HG02938 (cell line): ENCODE data around the gene ZNF727.
"Not testable (repeated sequence)": the region's sequence is repeated elsewhere in the genome, so short reads cannot be mapped to it uniquely, and the experiment has no call there.

ENCODE experiments used
- ATAC-seq: cut with Tn5 transposase; IDR thresholded peaks from one replicate; pipeline ENCODE4 v1.9.1; 2021; ENCODE audit warnings: mild to moderate bottlenecking, moderate library complexity; ENCODE audit not compliant: unreplicated experiment

The ZNF727 gene

DNA sequence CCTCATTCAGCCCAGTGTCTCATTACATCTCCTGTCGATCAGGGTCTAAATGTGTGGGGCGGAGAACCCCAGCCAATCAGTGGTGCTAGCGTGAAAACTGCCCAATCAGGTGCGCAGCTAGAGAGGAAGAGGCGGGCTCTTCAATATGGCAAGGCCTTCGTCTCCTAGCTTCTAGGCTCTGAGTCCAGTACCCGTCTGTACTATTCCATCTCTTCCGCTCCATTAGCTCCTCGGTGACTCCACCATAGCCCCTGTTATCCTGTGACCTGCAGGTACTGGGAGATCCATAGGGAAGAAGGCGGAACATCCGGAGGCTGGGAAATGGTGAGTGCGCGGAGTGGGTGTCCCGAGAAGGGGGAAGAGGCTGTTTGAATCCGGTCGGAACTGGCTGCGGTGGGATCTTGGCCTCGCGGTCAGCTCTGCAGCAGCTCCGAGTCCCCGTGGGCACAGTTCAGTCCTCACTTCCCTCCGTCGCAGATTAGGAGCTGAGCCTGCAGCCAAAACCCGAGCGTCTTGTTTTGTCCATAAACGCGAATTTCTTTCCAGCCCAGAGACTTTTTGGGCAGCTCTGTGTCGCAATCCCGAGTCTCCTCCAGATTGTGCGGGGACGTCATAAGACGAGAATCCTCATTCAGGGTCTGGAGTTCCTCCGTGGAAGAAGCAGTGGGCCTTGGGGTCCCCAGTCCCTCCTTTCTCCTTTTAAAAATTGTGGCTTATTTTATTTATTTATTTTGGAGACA, at the start of gene ZNF727:
TSS of gene ZNF727 (plus strand) at position 134 of the 740 bp plus-strand sequence. CDS start at position 322, 188 bp downstream.
- no peak for ATAC-seq

DNA sequence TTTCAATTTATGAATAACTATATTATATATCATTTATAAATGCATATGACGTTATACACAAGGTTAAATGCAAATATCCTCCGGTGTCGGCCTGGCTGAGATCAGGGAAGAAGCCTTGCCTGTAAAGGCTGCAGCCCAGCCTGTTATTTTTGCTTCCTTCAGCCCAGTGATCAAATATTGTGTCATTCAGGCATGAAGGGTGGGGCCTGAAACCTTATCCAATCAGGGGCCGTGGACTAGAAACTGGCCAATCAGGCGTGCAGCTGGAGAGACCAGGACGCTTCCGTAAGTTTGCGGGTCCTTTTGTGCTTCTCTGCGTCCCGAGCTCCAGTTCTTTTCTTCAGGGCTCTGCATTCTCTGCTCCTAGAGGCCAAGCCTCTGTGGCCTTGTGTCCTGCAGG, 46.7 kb upstream of the ZNF727 start, which contains the start of gene ZNF722:
TSS of gene ZNF722 (plus strand) at position 301 of the 400 bp plus-strand sequence. CDS start 113 bp downstream, outside the sequence.
- ATAC-seq = no peak

DNA sequence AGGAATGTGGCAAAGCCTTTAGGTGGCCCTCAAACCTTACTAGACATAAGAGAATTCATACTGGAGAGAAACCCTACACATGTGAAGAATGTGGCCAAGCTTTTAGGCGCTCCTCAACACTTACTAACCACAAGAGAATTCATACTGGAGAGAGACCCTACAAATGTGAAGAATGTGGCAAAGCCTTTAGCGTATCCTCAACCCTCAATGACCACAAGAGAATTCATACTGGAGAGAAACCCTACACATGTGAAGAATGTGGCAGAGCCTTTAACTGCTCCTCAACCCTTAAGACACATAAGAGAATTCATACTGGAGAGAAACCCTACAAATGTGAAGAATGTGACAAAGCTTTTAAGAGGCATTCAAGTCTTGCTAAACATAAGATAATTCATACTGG, 29.7 kb upstream of the ZNF727 start:
- ATAC-seq = not testable (repeated sequence)

DNA sequence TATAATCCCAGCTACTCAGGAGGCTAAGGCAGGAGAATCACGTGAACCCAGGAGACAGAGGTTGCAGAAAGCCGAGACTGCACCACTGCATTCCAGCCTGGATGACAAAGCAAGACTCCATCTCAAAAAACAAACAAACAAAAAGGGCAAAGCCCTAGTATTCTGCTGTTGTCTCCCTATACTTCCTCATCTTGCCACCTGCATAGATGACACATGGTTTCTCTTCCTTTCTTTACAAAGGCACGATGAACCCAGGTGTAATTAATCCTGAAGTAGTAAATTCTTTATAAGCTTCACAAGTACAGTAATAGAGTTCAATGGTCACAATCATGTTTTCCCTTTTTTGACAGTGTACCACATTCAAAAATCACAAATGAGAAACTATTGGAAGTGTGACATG, 9.8 kb upstream of the ZNF727 start:
- no peak for ATAC-seq

DNA sequence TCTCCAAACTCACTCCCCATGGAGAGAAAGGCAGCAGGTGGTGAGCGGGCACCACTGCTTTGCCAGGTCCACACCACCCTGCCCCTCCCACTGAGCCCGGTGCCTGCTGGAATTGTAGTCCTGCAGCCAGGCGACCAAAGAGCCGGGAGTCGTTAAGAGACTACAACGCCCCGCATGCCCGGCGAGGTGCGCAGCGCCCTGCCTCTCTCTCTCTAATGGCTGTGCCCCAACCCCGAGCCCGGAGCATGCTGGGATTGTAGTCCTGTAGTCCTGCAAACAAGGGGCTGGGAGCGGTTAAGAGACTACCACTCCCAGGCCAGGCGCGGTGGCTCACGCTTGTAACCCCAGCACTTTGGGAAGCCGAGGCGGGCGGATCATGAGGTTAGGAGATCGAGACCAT, 8.1 kb upstream of the ZNF727 start:
- ATAC-seq = no peak

DNA sequence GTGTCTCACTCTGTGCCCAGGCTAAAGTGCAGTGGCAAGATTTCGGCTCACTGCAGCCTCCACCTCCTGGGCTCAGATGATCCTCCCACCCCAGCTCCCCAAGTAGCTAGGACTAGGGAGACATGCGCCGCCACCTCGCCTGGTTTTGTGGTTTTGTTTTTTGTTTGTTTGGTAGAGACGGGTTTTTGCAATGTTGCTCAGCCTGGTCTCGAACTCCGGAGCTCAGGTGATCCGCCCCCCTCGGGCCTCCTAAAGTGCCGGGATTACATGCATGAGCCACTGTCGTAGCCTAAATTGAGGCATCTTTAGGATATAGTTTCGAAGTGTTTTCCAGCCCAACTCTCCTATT, 781 bp downstream of the ZNF727 start:
- no peak for ATAC-seq

DNA sequence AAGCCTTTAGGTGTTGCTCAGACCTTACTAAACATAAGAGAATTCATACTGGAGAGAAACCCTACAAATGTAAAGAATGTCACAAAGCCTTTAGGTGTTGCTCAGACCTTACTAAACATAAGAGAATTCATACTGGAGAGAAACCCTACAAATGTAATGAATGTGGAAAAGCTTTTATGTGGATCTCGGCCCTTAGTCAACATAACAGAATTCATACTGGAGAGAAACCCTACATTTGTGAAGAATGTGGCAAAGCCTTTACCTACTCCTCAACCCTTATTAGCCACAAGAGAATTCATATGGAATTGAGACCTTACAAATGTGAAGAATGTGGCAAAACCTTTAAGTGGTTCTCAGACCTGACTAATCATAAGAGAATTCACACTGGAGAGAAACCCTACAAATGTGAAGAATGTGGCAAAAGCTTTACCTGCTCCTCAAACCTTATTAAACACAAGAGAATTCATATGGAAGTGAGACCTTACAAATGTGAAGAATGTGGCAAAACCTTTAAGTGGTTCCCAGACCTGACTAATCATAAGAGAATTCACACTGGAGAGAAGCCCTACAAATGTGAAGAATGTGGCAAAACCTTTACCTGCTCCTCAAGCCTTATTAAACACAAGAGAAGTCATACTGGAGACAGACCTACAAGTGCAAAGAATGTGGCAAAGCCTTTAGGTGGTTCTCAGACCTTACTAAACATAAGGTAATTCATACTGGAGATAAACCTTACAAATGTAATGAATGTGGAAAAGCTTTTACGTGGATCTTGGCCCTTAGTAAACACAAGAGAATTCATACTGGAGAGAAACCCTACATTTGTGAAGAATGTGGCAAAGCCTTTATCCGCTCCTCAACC, 32.8 kb downstream of the ZNF727 start:
- not testable (repeated sequence) for ATAC-seq

DNA sequence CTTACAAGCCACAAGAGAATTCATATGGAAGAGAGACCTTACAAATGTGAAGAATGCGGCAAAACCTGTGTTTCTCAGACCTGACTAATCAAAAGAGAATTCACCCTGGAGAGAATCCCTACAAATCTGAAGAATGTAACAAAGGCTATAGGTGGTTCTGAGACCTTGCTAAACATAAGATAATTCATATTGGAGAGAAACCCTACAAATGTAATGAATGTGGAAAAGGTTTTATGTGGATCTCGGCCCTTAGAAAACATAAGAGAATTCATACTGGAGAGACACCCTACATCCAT, 33.4 kb downstream of the ZNF727 start:
- no peak for ATAC-seq

DNA sequence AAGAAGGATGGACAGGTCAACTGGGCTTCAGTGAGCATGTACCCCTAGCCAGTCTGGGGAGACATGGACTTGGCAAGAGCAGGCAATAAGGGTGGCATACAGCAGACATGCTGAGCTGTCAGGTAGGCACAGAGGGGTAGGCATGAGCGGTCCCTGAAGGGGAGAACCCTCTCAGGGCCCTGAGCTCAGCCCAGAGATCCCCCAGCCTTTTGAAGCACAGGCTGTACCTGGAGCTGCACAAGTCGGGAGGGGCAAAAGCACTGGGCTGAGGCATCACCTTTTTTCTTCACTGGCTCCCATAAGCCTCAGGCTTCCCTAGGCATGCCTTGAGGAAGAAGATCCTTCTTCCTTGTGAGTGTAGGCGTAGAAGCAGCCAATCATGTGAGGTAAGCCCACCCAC, 42.3 kb downstream of the ZNF727 start:
- no peak for ATAC-seq

DNA sequence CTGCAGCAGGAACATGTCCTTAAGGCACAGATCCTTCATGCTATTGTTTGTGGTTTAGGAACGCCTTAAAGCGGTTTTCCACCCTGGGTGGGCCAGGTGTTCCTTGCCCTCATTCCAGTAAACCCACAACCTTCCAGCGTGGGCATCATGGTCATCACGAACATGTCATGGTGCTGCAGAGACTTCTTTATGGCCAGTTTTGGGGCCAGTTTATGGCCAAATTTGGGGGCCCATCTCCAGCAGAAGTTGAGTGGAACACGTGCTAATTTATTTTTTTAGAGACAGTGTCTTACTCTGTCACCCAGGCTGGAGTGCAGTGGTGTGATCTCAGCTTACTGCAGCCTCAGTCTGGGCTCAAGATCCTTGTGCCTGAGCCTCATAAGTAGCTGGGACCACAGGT, 43.6 kb downstream of the ZNF727 start:
- ATAC-seq = not testable (repeated sequence)
